Pancreas (tissue), 10 donors: ENCODE results near the gene SLC35B2. TPM values are rescaled to one million over a fixed set of nuclear protein-coding genes. Genes with fewer than 3 reads are reported as not detected.

Experiments
- ATAC-seq, 4 donors: fragments of 200-7000 bp; cut with Tn5 transposase; one replicate each; pipeline versions ENCODE4 v1.8.0 to v1.9.1; 2020; ENCODE audit warnings: mild to moderate bottlenecking in 4 of 4, moderate library complexity in 4 of 4
- DNase-seq, 6 donors: peaks; one replicate each; pipeline ENCODE4 v3.0.0-alpha.2; 2020
- FAIRE-seq: peaks from 2 replicates; lab custom pipeline; 2012; peaks lifted over from hg19 to GRCh38; lab: Jason Lieb, UNC
- H3K27ac ChIP-seq, 4 donors: fragments of 200-600 bp; sonication (generic); 1 replicate in 3 of 4; 2 replicates in 1 of 4; pipeline versions ENCODE4 v1.5.0 to v1.8.0; 2020
- H3K27me3 ChIP-seq, 4 donors: fragments of 200-600 bp; one replicate each; pipeline ENCODE4 v1.8.0; 2021
- H3K36me3 ChIP-seq, 3 donors: fragments of 200-600 bp; sonication (generic) in 1 of 3; one replicate each; pipeline versions ENCODE4 v1.5.0 to v1.8.0; 2020 to 2021
- H3K4me1 ChIP-seq, 3 donors: fragments of 200-600 bp; one replicate each; pipeline ENCODE4 v1.8.0; 2021
- H3K4me3 ChIP-seq, 4 donors: fragments of 200-600 bp; sonication (generic) in 2 of 4; one replicate each; pipeline versions ENCODE4 v1.5.0 to v1.8.0; 2020 to 2021
- H3K9me3 ChIP-seq, 4 donors: fragments of 200-600 bp; one replicate each; pipeline ENCODE4 v1.8.0; 2021
- CTCF ChIP-seq, 4 donors: fragments of 200-600 bp; sonication (generic) in 3 of 4; IDR thresholded peaks; one replicate each; pipeline versions ENCODE4 v1.5.0 to v1.8.0; 2021; ENCODE audit warnings: antibody characterized with exemption in 4 of 4
- WGBS, 2 donors: extraction: QIAGEN DNeasy Blood & Tissue Kit; methylation state at CpG; one replicate each; pipeline ENCODE4 v1.1.7; 2013; 5-methylcytosine and 5-hydroxymethylcytosine counted together
- intact Hi-C, 3 donors: fragments of 100-400 bp; cut with DNase I; formaldehyde crosslinking; loops; one replicate each; pipeline versions ENCODE4 v1.11.1 to v1.14.2; 2022
- polyA plus RNA-seq, 2 donors: library from polyadenylated mRNA; stranded (reverse); fragments of 200-250 nt; gene quantifications; one replicate each; pipeline ENCODE4 v1.2.3, GENCODE V29; 2013
- total RNA-seq, 6 donors: library from RNA; stranded (reverse); fragmentation: NEBNext Ultra II Directional in 4 of 6; extraction: Animal tissue kit (Norgen Biotek cat#: 25700) in 4 of 6; gene quantifications; one replicate each; pipeline versions ENCODE4 v1.2.1 to v1.2.4, GENCODE V29; 2021 to 2023
- donor health status: healthy with polysubstance abuse.
- donor health status: DM: no; HTN: no; CAD: no; lungs with moderate emphysema.
- donor health status: DM: no; HTN: no; CAD: no.
- donor health status: control.
- donor health status: control.
- donor health status: Bipolar disorder and iron deficiency.
- donor health status: DM: yes; HTN: yes; CAD: no.
- donor health status: DM: no; HTN: no; CAD: no.
- donor health status: DM: no; HTN: no; CAD: no.
- donor health status: DM: yes; HTN: yes; CAD: no.

SLC35B2 gene
- total and polyA plus RNA-seq, 8 donors, result 10.8 to 30.4 (median 20.5) TPM

- Histone ChIP-seq H3K9me3 (no peaks in the 10 kb centered on the region), H3K4me1 (peaks cover 10 to 11% (median 10%) of the 10 kb centered on the region in 3 donors), H3K36me3 (no peaks in the 10 kb centered on the region), H3K27ac (no peak overlapping the region), H3K4me3 (no peak overlapping the region), H3K27me3 (no peaks in the 10 kb centered on the region)
- FAIRE-seq, result no peak
- ATAC-seq, result no peak
- intact Hi-C loops, result no loop called here
- no peak for TF ChIP-seq CTCF (IDR thresholded peaks at IDR 0.05)
- DNase-seq, result no peak
- WGBS, 2 donors, result 88 to 92% methylated on average over 6 of the region's 6 CpGs
These were observed 49.4 kb downstream of the SLC35B2 start for GRCh38 chr6:44207966-44208365.

Other genes starting within 250 kb of the SLC35B2 start
- gene MRPL14, start 130.1 kb downstream of the SLC35B2 start, total RNA-seq, result 10 to 100 TPM in 4 of 6 donors, 1 to 10 TPM in 2; 8.7 to 16.4 (median 14.1) TPM
- gene MRPL14, start 130.1 kb downstream of the SLC35B2 start, polyA plus RNA-seq, result 10 to 100 TPM; 12.5 to 30.4 TPM
- gene TMEM63B, start 130.0 kb downstream of the SLC35B2 start, total RNA-seq, result 10 to 100 TPM in 4 of 6 donors, 1 to 10 TPM in 2; 7.2 to 19.9 (median 11.4) TPM
- 10 to 100 TPM; 12.1 to 16.9 TPM for gene TMEM63B, start 130.0 kb downstream of the SLC35B2 start, polyA plus RNA-seq
- gene CAPN11, start 98.7 kb downstream of the SLC35B2 start, total RNA-seq, result under 1 TPM in 4 of 6 donors, not detected in 2; 0.06 to 0.23 (median 0.14) TPM
- gene CAPN11, start 98.7 kb downstream of the SLC35B2 start, polyA plus RNA-seq, result under 1 TPM; 0.75 to 0.76 TPM
- gene MYMX, start 40.6 kb downstream of the SLC35B2 start, total RNA-seq, result 1 to 10 TPM; 1.1 to 4.3 (median 2.2) TPM
- under 1 TPM; 0.34 to 0.73 TPM for gene MYMX, start 40.6 kb downstream of the SLC35B2 start, polyA plus RNA-seq
- 10 to 100 TPM; 24.8 to 72.7 (median 44.4) TPM for gene SLC29A1, start 33.9 kb downstream of the SLC35B2 start, total RNA-seq
- 10 to 100 TPM; 35.5 to 89.8 TPM for gene SLC29A1, start 33.9 kb downstream of the SLC35B2 start, polyA plus RNA-seq
- 100 to 1,000 TPM; 370 to 577 (median 464) TPM for gene HSP90AB1, start 10.4 kb downstream of the SLC35B2 start, total RNA-seq
- 100 to 1,000 TPM; 145 to 328 TPM for gene HSP90AB1, start 10.4 kb downstream of the SLC35B2 start, polyA plus RNA-seq
- gene NFKBIE, start 8.0 kb upstream of the SLC35B2 start, total RNA-seq, result 10 to 100 TPM in 1 of 6 donors, 1 to 10 TPM in 5; 2.5 to 16.9 (median 5.5) TPM
- 10 to 100 TPM; 10.1 to 12.1 TPM for gene NFKBIE, start 8.0 kb upstream of the SLC35B2 start, polyA plus RNA-seq
- gene TMEM151B, start 12.9 kb upstream of the SLC35B2 start, total RNA-seq, result under 1 TPM in 4 of 6 donors, not detected in 2; 0.06 to 0.12 (median 0.09) TPM
- gene TMEM151B, start 12.9 kb upstream of the SLC35B2 start, polyA plus RNA-seq, result under 1 TPM; 0.54 to 0.65 TPM
- gene AARS2, start 55.8 kb upstream of the SLC35B2 start, total RNA-seq, result 1 to 10 TPM; 3.6 to 7.4 (median 4.8) TPM
- 1 to 10 TPM; 5.7 to 8.7 TPM for gene AARS2, start 55.8 kb upstream of the SLC35B2 start, polyA plus RNA-seq
- gene SPATS1, start 85.1 kb upstream of the SLC35B2 start, total RNA-seq, result under 1 TPM in 1 of 6 donors, not detected in 5; 0.18 TPM
- under 1 TPM in 1 of 2 donors, not detected in 1; 0.19 TPM for gene SPATS1, start 85.1 kb upstream of the SLC35B2 start, polyA plus RNA-seq
- gene CDC5L, start 130.2 kb upstream of the SLC35B2 start, total RNA-seq, result 10 to 100 TPM in 2 of 6 donors, 1 to 10 TPM in 4; 6.4 to 11.4 (median 8.6) TPM
- gene CDC5L, start 130.2 kb upstream of the SLC35B2 start, polyA plus RNA-seq, result 1 to 10 TPM; 2.9 to 6.0 TPM